SW480 (cell line): Measurements from ENCODE around the gene ATP1A4.
A peak's percentile ranks its signal among the peaks of the same experiment; 100 is the strongest.

Experiments used
- DNase-seq: peaks from one replicate; pipeline ENCODE4 v3.0.0-alpha.2; 2016; ENCODE audit warnings: low spot score

Gene ATP1A4

DNA sequence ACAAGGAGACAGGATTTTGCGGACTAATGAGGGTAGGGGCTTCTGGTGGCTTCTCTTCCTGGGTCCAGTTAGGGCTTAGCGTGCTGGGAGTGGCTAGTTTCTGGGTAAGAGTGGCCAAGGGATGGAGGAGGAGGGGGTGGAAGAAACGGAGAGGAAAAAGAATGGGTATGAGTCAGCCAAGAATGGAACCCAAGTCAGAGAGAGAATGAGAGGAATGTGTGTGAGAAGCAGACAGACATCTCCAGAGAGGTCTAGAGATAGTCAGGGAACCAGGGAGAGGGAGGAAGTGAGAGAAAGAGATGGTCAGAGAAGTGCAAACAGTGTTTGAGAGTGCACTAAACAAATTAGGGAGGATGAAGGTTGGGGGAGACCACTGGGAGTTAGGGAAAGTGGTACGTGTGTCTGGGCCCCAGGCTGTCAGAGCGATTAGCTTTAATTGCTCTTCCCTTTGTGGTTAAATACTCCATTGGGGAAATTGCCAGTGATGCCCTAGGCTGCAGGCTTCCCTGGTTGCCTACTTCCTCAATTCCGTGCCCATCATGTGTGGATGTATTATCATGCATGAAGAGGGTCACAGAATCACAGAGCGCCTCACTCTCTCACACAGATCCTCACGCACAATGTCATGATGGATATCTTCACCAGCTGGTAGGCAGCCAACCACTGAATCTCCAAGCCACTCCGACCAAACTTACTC, 55.2 kb downstream of the ATP1A4 start:
- peak; percentile 25 for DNase-seq

DNA sequence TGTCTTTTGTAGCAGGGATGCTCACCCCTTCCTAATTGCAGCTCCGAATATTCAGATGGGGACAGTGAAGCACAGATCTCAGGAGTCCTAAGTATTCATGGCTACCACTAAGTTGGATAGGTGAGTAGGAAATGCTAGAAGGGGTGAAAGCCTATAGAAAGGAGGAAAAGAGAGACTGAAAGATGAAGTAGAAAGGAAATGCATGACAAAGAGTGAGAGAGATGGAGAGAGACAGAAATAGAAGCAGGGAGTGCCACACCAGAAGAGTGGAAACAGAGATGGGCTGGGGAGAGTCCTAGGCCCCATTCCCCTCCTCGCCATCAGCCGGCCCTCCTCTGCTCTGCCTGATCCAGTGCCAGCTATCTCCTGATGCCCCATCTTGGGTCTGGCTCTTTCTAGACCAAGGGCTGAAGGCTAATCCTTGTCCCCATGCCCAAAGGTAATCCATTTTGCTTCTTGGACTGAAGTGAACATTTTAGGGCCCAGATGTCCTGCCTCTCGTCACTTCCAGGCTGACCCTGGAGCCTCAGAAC, 55.8 kb downstream of the ATP1A4 start:
- DNase-seq = no peak

DNA sequence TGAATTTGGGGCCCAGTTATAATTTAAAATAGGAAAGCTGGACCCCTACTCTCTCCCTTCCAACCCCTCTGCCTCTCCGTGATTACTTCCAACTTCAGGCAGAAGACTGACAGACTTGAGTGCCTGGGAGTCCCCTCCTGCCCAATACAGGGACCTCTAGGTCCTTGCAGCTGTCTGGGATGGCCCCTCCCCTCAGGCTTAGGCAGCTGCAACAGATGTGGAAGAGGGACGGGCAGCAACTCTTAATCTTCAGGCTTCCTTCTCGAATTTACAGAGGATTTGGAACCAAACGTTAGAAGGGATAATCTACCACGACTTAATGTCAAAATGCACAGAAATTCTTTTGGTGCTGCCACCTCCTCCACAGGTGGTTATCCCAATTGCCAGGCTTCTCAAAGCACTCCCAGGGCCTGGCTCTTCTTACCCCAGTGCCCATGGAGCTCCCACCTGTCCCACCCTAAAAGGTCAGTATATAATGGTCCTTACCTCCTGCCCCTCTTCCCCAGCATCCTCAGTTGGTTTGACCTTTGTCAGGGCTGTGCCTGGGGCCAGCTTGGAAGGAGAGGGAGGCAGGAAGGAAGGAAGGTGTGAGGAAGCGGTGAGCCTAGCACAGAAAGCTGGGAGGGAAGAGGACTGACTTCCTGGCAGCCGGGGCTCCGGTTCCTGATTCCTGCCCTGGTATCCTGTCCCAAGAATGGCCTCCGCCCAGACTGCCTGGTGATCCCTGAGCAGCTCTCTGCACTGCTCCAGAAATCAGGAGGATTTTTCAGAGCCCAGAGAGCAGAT, 56.6 kb downstream of the ATP1A4 start:
- DNase-seq = no peak

DNA sequence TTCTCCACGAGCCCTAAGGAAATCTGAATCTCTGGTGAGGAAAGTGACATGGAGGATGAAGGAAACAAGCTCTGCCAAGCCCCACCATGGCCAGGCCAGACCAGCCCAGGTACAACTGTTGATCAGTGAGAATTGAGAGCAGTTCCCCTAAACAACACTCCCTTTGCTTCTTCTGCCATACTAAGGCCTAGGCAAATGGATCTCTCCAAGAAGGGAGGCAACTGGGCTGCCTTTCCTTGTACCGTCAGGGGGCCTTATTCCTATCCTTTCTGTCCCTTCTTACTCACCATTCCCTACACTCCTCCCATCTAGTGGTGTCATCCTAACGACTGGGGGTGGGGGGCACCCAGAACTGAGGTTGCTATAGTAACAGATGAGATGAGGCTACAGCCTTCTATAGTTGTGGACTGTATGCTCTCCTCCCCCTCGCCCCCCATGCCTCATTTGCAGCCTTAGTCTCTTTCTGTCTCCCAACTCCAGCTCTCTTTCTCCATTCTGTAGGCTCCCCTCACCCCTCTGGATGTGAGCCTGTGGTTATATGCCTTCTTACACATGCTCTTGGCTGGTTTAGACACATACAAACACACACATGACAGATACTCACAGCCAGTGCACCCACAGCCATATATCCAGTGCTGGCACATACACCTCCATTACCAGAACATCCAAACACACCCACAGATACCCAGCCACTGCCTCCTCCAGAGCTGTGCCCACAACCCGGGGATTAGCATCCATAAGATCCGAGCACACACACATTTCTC, 57.3 kb downstream of the ATP1A4 start:
- no peak for DNase-seq

DNA sequence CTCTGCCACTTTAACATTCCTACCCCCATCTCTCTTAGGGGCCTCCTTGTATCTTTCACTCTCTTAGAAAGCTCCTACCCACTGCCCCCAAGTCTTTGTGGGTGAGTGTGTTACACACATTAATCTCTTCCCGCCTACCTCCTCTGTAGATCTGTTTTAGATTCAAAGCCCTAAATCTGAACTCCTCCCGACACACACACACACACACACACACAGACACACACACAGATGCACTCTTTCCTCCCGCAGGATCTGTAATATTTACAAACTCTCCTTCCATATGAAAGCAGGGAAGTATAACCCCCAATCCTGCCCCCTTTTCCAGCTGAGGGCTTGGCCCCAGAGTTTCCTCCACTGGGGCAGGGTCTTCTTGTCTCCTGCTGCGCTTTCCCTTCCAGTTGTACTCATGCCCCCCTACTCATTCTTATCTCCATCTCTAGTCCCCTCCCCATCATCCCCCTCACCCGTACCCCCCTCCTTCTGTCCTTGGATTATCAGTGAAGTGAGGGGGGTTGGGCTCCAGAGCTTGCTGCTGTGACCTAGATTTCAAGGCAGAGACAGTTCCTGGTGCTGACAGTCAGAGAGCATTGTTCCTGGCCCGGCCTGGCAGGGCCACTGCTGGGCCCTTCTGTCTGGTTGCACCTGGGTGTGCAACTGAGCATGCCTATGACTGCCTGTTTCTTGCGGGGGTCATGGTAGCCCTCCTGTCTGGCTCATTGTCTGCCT, 58.1 kb downstream of the ATP1A4 start:
- no peak for DNase-seq

DNA sequence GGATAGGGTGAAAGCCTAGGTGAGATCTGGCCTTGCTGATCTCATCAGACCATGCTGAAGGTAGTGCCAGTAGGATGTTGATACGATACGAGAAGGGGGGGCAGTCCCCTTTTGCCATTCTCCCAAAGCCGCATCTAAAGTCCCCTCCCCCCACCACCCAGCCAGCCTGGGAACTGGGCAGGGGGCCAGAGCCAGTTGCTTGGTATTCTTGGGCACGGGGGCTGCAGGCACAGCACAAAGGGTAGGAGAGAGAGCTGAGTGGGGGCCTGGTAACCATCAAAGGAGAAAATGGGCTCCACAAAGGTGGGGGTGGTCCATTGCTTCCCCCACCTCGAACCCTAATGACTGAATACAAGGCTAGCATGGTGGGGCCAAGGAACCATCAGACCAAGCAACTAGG, 59.2 kb downstream of the ATP1A4 start:
- DNase-seq = no peak

DNA sequence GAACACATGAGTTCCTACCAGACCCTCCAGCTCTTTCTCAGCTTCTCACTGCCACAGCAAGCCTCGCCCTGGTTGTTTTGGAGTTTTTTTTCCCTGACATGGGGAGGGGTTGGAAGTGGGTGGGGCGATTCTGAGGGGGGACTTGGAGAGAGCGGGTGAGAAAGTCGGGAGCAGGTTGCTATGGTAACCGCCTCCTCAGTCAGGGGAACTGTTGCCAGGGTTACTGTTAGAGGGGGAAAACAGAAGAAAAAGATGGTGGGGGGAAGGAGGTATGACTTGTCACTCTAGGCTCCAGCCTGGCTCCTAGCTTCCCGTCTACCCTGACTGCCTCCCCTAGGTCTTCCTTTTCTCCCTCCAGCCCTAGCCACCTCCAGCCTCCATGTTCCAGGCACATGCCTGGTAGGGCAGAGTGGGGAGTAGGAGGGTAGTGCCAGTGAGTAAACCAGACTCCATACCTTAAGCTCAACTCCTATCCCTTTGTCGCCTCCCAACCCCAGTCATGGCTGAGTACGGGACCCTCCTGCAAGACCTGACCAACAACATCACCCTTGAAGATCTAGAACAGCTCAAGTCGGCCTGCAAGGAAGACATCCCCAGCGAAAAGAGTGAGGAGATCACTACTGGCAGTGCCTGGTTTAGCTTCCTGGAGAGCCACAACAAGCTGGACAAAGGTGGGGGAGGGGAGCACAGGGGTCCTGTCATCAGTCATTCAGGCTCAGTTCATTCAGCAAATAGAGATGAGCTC, 59.8 kb downstream of the ATP1A4 start:
- DNase-seq = no peak

DNA sequence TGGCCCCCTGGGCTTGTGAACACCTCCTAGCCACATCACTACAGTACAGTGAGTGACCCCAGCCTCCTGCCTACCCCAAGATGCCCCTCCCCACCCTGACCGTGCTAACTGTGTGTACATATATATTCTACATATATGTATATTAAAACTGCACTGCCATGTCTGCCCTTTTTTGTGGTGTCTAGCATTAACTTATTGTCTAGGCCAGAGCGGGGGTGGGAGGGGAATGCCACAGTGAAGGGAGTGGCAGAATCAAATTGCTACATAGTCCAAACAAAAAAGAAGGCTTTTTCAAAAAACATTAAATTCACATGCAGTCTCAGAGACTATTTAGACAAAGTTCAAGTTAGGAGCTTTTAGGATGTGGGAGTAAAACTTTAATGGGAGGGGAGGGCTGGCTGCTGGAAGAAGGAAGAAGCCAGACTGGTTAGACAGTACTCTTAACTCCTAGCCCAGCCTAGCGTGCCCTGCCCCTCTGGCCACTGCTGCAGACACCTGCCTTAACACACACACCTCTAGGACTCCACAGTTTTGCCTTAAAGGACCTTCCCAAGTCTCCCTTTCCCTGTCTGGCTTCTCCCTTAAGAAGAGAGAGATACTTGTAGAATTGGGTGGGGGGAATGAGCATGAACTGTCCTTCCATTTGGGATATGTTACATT, 63.2 kb downstream of the ATP1A4 start:
- no peak for DNase-seq

DNA sequence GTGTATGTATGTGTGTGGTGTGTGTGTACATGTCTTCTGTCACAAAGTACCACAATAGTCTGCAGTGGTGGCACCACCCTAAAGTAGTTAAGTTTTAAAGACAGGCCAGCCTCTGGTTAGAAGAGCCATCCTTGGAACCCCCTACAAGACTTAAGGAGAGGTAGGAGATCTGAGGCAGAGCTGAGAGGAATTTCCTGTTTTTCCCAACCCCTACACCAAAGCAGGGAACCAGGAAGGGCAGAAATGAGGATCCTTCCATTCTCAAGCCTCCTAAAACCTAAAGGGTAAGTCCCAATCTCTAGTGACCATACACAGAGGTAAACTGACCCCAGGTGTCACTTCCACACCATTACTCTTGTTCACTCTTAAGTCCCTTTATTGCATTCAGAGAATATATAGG, 64.9 kb downstream of the ATP1A4 start:
- no peak for DNase-seq

DNA sequence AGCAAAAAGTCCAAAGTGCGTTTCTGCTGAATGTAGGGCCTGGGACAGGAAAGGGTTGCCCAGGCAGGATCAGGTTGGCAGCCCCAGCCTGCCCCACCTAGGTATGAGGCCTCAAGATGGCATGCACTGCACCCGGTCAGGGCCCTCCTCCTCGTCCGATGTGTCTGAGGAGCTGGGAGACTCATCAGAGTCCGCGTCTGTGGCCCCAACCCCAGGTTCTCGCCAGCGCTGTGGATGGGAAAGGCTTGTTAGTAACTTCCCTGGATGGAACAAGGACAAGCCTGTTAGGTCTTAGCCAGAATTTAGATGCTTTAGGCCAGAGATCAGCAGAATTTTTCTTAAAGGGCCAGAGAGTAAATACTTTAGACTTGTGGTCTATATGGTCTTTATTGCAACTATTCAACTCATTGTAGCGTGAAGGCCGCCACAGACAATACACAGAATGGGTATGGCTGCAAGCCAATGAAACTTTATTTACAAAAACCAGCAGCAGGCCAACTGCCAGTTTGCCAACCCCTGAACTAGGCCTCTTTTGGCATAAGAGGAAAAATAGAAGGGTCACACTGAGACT, 66.2 kb downstream of the ATP1A4 start:
- no peak for DNase-seq

DNA sequence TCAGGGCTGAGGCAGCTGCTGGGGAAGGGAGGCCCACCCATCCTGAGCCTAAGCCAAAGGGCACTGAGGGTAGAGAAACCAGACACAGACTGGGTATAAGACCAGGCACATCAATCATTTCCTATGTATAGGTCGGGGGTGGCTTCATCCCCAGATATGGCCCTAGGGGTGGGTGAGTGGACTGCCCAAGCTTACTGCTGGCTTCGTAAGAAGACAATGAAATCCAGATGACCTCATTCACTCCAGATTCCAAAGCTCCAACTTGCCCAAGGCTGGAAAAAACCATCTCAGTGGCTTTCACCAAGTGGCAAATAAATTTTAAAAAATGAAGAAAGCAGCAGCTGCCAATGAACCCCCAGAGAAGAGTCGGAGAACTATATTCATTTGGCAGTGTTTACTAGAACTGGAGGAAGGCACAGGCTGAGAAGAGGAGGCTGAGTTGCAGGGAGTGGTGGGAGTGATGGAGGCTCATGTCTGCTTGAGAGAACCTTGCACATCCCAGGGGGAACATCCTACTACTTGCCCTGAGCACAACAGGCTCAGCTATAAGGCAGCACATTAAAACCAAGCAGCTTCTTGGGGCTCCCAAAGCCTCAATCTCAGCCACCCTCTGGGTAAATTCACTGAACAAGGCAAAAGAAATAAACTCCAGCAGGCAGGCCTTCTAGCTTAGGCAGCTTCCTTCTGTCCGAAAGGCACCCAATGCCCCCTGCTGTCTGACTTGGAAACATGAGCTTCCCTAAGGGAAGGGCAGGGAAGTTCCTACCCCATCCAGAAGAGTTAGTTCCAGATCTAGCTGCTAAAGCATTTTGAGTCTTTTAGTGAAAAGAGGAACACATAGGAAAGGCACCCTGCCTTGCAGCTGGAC, 67.9 kb downstream of the ATP1A4 start:
- DNase-seq = peak; percentile 31

DNA sequence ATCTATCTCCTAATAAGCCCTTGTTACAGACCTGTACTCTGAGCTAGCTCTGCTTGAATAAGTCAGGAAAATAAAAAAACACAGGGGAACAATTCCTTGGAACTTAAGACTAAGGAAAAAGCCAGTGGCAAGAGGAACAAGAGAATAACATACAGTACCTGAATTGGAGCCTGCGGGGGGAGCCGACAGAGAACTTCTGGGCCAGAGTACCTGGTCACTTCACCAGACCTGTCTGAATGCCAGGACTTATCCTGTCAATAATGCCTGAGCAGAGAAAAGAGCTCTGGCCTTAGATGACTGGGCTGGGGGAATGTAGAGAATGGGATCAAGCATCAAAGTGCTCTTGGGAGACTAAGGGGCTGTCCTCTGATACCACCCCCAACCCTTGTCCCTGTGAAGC, 68.9 kb downstream of the ATP1A4 start:
- no peak for DNase-seq

DNA sequence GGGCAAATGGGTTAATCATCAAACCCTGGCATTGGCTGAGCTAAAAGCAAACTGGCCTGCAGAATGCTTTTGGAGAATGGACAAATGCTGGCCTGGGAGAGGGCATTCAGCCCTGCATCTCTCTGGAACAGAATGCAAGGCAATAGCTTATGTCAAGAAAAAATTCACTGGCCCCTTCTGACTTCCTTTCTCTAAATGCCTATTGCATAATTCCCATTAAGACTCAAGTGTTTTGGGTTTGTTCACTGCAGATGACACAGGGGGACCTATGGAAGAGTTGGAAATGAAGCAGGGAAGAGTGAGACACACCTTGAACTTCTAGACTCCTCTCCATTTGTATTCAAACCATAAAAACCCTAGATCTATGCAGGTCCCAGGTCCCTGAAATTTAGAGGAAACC, 69.7 kb downstream of the ATP1A4 start:
- DNase-seq = no peak

DNA sequence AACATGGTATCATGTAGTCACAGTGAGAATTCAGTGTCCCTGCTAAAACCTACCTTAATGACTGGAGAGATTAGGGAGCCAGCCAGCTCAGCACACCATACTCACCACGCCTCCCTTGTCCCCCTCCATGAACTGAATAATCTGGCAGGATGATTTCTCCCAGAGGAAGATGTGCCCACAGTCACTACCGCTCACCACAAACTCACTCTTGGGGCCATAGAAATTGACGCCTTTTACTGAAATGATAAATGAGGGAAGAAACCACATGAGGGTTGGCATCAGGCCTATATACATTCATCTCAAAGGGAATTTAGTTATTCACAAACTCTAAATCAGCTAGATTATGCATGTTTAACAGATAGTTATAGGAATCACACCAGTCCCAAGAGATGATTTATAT, 71.1 kb downstream of the ATP1A4 start:
- no peak for DNase-seq

DNA sequence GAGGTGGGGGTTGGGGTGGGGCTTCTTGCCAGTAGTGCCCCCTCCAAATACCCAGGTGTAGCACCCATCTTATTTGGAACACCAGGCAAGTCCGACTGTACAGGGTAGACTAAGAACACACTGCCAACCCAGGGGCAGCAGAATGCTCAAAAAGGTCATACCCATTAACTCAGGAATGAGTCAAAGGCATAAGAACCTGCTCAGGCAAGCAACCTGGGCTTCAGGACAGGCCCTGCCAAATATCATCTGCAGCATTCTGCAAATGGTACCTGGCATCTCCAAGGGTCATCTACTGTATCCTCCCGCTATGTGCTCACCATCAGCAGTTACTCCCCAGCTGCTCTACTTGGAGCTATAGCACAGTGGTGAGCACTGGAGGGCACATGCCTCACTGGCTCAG, 73.2 kb downstream of the ATP1A4 start:
- no peak for DNase-seq

DNA sequence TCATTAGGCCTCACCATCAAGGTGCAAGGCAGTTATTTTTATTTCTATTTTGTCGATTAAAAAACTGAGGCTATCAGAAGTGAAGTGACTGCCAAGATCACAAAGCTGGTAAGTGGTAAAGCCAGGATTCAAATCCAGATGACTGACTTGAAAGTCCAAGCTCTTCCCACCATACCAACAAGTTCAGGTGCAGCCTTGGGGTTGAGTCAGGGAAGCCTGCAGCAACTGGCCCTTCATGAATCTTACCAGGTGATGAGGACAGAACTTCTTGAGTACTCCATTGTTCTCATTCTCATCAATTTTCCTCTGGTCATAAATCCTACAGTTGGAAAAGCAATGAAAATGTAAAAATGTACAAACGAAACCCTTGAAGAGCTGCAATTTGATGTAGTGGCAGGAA, 73.9 kb downstream of the ATP1A4 start:
- DNase-seq = no peak

DNA sequence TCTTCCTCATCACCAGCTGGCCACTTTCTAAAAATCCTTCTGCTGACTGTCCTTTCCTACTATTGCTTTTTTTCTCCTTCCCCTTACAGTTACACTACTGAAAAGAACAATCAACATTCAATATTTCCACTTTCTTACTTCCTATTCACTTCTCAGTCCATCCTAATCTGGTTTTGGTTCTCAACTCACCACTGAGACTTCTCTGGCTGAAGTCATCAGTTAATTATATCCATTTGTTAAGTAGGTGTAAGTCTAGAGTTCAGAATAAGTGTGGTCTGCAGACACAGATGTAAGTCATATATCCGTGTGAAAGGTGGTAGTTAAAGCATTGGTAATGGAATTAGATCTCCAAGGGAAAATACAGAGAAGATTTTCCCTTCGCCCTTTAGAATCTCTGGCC, 75.2 kb downstream of the ATP1A4 start:
- DNase-seq = no peak

DNA sequence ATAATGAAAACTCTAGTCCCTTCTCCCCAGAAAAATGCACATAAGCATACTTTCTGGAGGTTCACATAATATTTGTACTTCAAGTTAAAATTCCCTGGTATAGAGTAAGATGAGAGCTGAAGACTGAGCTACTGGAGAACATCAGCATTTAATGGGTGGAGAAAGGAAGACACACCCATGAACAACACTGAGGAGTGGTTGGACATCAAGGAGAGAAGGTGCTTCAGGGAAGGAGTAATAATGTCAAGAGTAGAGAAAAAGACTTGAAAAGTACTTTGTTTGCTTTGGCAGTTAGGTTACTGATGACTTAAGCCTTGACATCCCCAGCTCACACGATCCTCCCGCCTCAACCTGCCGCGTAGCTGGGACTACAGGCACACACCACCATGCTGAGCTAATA, 75.6 kb downstream of the ATP1A4 start:
- no peak for DNase-seq

DNA sequence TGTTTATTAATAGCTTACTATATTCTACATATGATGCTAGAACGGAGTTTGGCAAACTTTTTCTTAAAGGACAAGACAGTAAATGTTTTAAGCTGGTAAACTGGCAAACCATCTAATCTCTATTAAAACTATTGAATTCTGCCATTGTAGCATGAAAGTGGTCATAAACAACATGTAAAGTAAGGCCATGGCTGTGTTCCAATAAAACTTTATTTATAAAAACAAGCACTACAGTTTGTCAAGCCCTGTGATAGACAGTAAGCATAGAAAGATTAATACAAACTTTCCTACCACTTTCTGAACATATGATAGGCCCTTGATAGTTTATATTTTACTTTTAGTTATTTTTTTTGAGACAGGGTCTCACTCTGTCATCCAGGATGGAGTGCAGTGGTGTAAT, 76.2 kb downstream of the ATP1A4 start:
- no peak for DNase-seq

DNA sequence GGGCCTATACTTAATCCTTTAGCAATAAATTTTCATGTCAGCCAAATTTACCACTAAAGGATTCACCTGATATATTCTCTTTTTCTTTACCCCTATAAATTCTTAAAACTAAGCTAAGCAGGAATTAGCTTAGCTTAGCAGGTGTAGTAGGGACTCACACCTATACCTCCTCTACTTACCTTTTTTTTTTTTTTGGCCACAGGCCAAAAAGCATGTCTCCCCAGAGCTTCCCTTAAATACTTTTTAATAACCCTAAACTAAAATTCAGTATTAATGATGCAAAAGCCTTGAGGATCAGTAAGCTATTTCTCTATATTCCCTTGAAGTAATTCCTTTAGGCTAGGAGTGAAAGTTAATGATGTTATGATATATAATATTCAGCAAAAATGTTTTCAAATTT, 77.0 kb downstream of the ATP1A4 start:
- no peak for DNase-seq
